GM12878 (cell line): Measurements from ENCODE around the gene GON7. TPM values are rescaled to one million over a fixed set of nuclear protein-coding genes. Genes with fewer than 3 reads are reported as not detected.

Experiments used
- ASH2L ChIP-seq: fragments of 300-600, 200-600 bp; sonication (generic); IDR thresholded peaks from 2 replicates; pipeline ENCODE4 v1.6.1; 2017; ENCODE audit warnings: low read depth, mild to moderate bottlenecking, borderline replicate concordance
- BRCA1 ChIP-seq: IDR thresholded peaks from 2 replicates; pipeline ENCODE4 v1.6.1; 2011; ENCODE audit warnings: low read depth, low read length, improper control_type of control experiment
- DPF2 ChIP-seq: fragments of 450-650 bp; IDR thresholded peaks from 2 replicates; pipeline ENCODE4 v1.6.1; 2017; ENCODE audit warnings: mild to moderate bottlenecking
- EGR1 ChIP-seq, 2 experiments: IDR thresholded peaks; 1 replicate in 1 of 2; 2 replicates in 1 of 2; pipeline ENCODE4 v1.6.1; 2011 to 2012; ENCODE audit warnings: low read depth in 2 of 2, low read length in 2 of 2, borderline replicate concordance in 1 of 2, mild to moderate bottlenecking in 1 of 2, moderate library complexity in 1 of 2
- EP300 ChIP-seq, 2 experiments: fragments of 150-350 bp in 1 of 2; IDR thresholded peaks; 2 replicates each; pipeline ENCODE4 v1.6.1; 2011 to 2012; ENCODE audit warnings: low read depth in 2 of 2, low read length in 2 of 2, borderline replicate concordance in 1 of 2, improper control_type of control experiment in 1 of 2, inconsistent platforms in 1 of 2; ENCODE audit not compliant: control insufficient read depth in 1 of 2
- FOXM1 ChIP-seq: IDR thresholded peaks from 2 replicates; pipeline ENCODE4 v1.6.1; 2012; ENCODE audit warnings: low read depth, mild to moderate bottlenecking, inconsistent platforms, low read length, moderate library complexity
- IKZF1 ChIP-seq: fragments of 450-650 bp; conservative IDR thresholded peaks from 2 replicates; pipeline ENCODE4 v1.6.1; 2017; ENCODE audit warnings: antibody characterized with exemption, mild to moderate bottlenecking
- MTA2 ChIP-seq: fragments of 450-650 bp; IDR thresholded peaks from 2 replicates; pipeline ENCODE4 v1.6.1; 2016; ENCODE audit warnings: low read depth, mild to moderate bottlenecking, moderate library complexity
- MYB ChIP-seq: fragments of 150-350 bp; IDR thresholded peaks from 2 replicates; pipeline ENCODE4 v1.6.1; 2014; ENCODE audit warnings: mild to moderate bottlenecking, low read depth, low read length, borderline replicate concordance
- NFYB ChIP-seq: IDR thresholded peaks from 2 replicates; pipeline ENCODE4 v1.6.1; 2011; ENCODE audit warnings: low read depth, mild to moderate bottlenecking, low read length, improper control_type of control experiment, moderate library complexity; ENCODE audit not compliant: insufficient read depth
- NR2C1 ChIP-seq: fragments of 450-650 bp; IDR thresholded peaks from 2 replicates; pipeline ENCODE4 v1.6.1; 2017; ENCODE audit warnings: antibody characterized with exemption, mild to moderate bottlenecking, moderate library complexity
- NRF1 ChIP-seq: conservative IDR thresholded peaks from 2 replicates; pipeline ENCODE4 v1.6.1; 2011; ENCODE audit warnings: mild to moderate bottlenecking, low read depth, low read length, improper control_type of control experiment
- PAX8 ChIP-seq: fragments of 450-650 bp; IDR thresholded peaks from 2 replicates; pipeline ENCODE4 v1.6.1; 2017; ENCODE audit warnings: mild to moderate bottlenecking, moderate library complexity
- RAD21 ChIP-seq: IDR thresholded peaks from 2 replicates; pipeline ENCODE4 v1.6.1; 2011; ENCODE audit warnings: mild to moderate bottlenecking, low read depth, low read length, moderate library complexity; ENCODE audit not compliant: insufficient read depth
- RBBP5 ChIP-seq: fragments of 200-600 bp; sonication (generic); conservative IDR thresholded peaks from 2 replicates; pipeline ENCODE4 v1.6.1; 2016
- REST ChIP-seq: IDR thresholded peaks from 2 replicates; pipeline ENCODE4 v1.6.1; 2012; ENCODE audit warnings: mild to moderate bottlenecking, low read depth, low read length
- RFX5 ChIP-seq: IDR thresholded peaks from 2 replicates; pipeline ENCODE4 v1.6.1; 2011; ENCODE audit warnings: low read depth, low read length, improper control_type of control experiment
- SP1 ChIP-seq: IDR thresholded peaks from one replicate; pipeline ENCODE4 v1.6.1; 2011; ENCODE audit warnings: low read depth, low read length
- TCF3 ChIP-seq: IDR thresholded peaks from 2 replicates; pipeline ENCODE4 v1.6.1; 2012; ENCODE audit warnings: low read depth, mild to moderate bottlenecking, low read length, borderline replicate concordance; ENCODE audit not compliant: insufficient read depth
- WRNIP1 ChIP-seq: IDR thresholded peaks from 2 replicates; pipeline ENCODE4 v1.6.1; 2011; ENCODE audit warnings: low read depth, low read length, improper control_type of control experiment, borderline replicate concordance
- ZBTB40 ChIP-seq: fragments of 450-650 bp; IDR thresholded peaks from 2 replicates; pipeline ENCODE4 v1.6.1; 2016; ENCODE audit warnings: mild to moderate bottlenecking, moderate library complexity, borderline replicate concordance
- ZNF384 ChIP-seq: IDR thresholded peaks from 2 replicates; pipeline ENCODE4 v1.6.1; 2012; ENCODE audit warnings: low read depth, mild to moderate bottlenecking, low read length, improper control_type of control experiment, borderline replicate concordance
- ZZZ3 ChIP-seq: IDR thresholded peaks from 2 replicates; pipeline ENCODE4 v1.6.1; 2011; ENCODE audit warnings: low read depth; ENCODE audit not compliant: control insufficient read depth, insufficient read length
- polyA plus RNA-seq, 11 experiments: library from polyadenylated mRNA; depleted of rRNA in 4 of 11; unstranded in 6 of 11; stranded (reverse) in 5 of 11; fragments of >200 nt; fragmentation: Nextera tagmentation in 4 of 11; fragmentation: Illumina TruSeq in 1 of 11; extraction: Ambion mirVana in 4 of 11; extraction: Trizol in 1 of 11; gene quantifications; 1 replicate in 1 of 11; 2 replicates in 10 of 11; pipeline versions ENCODE4 v1.2.1 to v1.2.3, GENCODE V29; 2011 to 2016; ENCODE audit warnings: inconsistent platforms in 2 of 11, missing spikeins in 2 of 11, low read depth in 1 of 11
- total RNA-seq, 4 experiments: library from RNA; depleted of rRNA in 3 of 4; stranded (reverse); fragments of >200 nt in 3 of 4; fragmentation: Illumina TruSeq in 1 of 4; extraction: Trizol in 1 of 4; gene quantifications; 2 replicates each; pipeline versions ENCODE4 v1.2.1 to v1.2.3, GENCODE V29; 2013 to 2021

The GON7 gene
- total and polyA plus RNA-seq, 10 of the 15 experiments (the other 5 are each of a cell fraction or from before 2014, with no cell fraction given) = 21.6 to 59.0 (median 33.0) TPM

GRCh38 chr14:93206793-93207467 lies at the start of gene GON7, which contains the start of gene UBR7 (continued):
- TF ChIP-seq ZBTB40 (peak; percentile 94), REST (0 out of 2 replicates have a peak, but pooled peaks have one; percentile 11), MYB (no peak), NR2C1 (peak; percentile 86), NRF1 (peak; percentile 33; the same call in 1 of the 2 replicates), DPF2 (peak; percentile 51; the same call in 1 of the 2 replicates), TCF3 (no peak), ZNF384 (no peak), EGR1 (IDR thresholded peaks at IDR 0.05; ENCODE audit: borderline replicate concordance in 1 of 2, low read depth in 2 of 2, low read length in 2 of 2) (peak in 1 of 2 experiments; percentile 37; a peak in 1 of 3 replicates), MTA2 (peak; percentile 43; the same call in 1 of the 2 replicates), PAX8 (no peak), FOXM1 (no peak), SP1 (peak; percentile 36), WRNIP1 (no peak), NFYB (0 out of 2 replicates have a peak, but pooled peaks have one; percentile 24), RAD21 (0 out of 2 replicates have a peak, but pooled peaks have one; percentile 13), RFX5 (0 out of 2 replicates have a peak, but pooled peaks have one; percentile 5), ASH2L (no peak), BRCA1 (no peak), ZZZ3 (no peak), EP300 (IDR thresholded peaks at IDR 0.05; ENCODE audit: borderline replicate concordance in 1 of 2, control insufficient read depth in 1 of 2, low read depth in 2 of 2, low read length in 2 of 2) (0 out of 4 replicates have a peak, but pooled peaks of 1 of the 2 experiments have one; percentile 21), IKZF1 (peak; percentile 99), RBBP5 (no peak)
